Renal pelvis (tissue), 4 donors: ENCODE measurements around the gene NYAP1. TPM values are rescaled to one million over a fixed set of nuclear protein-coding genes. Genes with fewer than 3 reads are reported as not detected.

Experiments used
- DNase-seq: peaks from one replicate; pipeline ENCODE4 v3.0.0-alpha.2; 2013
- polyA plus RNA-seq, 3 donors: library from polyadenylated mRNA; unstranded; fragments of 120-200 nt; gene quantifications; one replicate each; pipeline ENCODE4 v1.2.1, GENCODE V29; 2013; ENCODE audit not compliant: insufficient read length in 3 of 3

NYAP1 gene
- polyA plus RNA-seq, 3 donors: 2.4 to 3.2 (median 2.8) TPM

GRCh38 chr7:100543586-100543985 is 59.9 kb downstream of the NYAP1 start:
- DNase-seq: no peak

GRCh38 chr7:100544386-100544785 is 60.7 kb downstream of the NYAP1 start:
- DNase-seq: no peak

Other genes starting within 250 kb of the NYAP1 start
- 10 to 100 TPM in 1 of 3 donors, 1 to 10 TPM in 2; 6.4 to 10.4 (median 8.1) TPM for gene SPDYE3, start 176.2 kb upstream of the NYAP1 start, polyA plus RNA-seq
- gene PILRB, start 125.8 kb upstream of the NYAP1 start, polyA plus RNA-seq: 10 to 100 TPM; 35.8 to 63.6 (median 63.1) TPM
- gene PILRA, start 110.4 kb upstream of the NYAP1 start, polyA plus RNA-seq: 10 to 100 TPM in 1 of 3 donors, 1 to 10 TPM in 2; 4.5 to 10.1 (median 6.3) TPM
- gene ZCWPW1, start 55.2 kb upstream of the NYAP1 start, polyA plus RNA-seq: 1 to 10 TPM; 6.3 to 8.4 (median 7.0) TPM
- gene MEPCE, start 54.1 kb upstream of the NYAP1 start, polyA plus RNA-seq: 10 to 100 TPM; 55.0 to 63.4 (median 62.5) TPM
- gene PPP1R35, start 47.4 kb upstream of the NYAP1 start, polyA plus RNA-seq: 10 to 100 TPM; 20.9 to 23.5 (median 23.2) TPM
- gene SPACDR, start 19.7 kb upstream of the NYAP1 start, polyA plus RNA-seq: 1 to 10 TPM in 2 of 3 donors, under 1 TPM in 1; 0.73 to 1.9 (median 1.3) TPM
- gene TSC22D4, start 4.7 kb upstream of the NYAP1 start, polyA plus RNA-seq: 10 to 100 TPM; 48.2 to 57.9 (median 55.5) TPM
- 10 to 100 TPM; 11.3 to 16.6 (median 12.8) TPM for gene AGFG2, start 55.3 kb downstream of the NYAP1 start, polyA plus RNA-seq
- 1 to 10 TPM; 4.4 to 9.6 (median 7.0) TPM for gene SAP25, start 90.0 kb downstream of the NYAP1 start, polyA plus RNA-seq
- 10 to 100 TPM; 43.7 to 56.0 (median 46.8) TPM for gene LRCH4, start 102.2 kb downstream of the NYAP1 start, polyA plus RNA-seq
- 1 to 10 TPM; 1.8 to 2.6 (median 2.3) TPM for gene FBXO24, start 102.4 kb downstream of the NYAP1 start, polyA plus RNA-seq
- 100 to 1,000 TPM; 108 to 146 (median 137) TPM for gene PCOLCE, start 118.4 kb downstream of the NYAP1 start, polyA plus RNA-seq
- 10 to 100 TPM; 26.8 to 31.5 (median 30.3) TPM for gene MOSPD3, start 128.6 kb downstream of the NYAP1 start, polyA plus RNA-seq
- 1 to 10 TPM in 2 of 3 donors, under 1 TPM in 1; 0.80 to 1.2 (median 1.1) TPM for gene TFR2, start 157.6 kb downstream of the NYAP1 start, polyA plus RNA-seq
- gene ACTL6B, start 172.5 kb downstream of the NYAP1 start, polyA plus RNA-seq: under 1 TPM in 1 of 3 donors, not detected in 2; 0.09 TPM
- 100 to 1,000 TPM; 195 to 236 (median 231) TPM for gene GNB2, start 189.8 kb downstream of the NYAP1 start, polyA plus RNA-seq
- 10 to 100 TPM; 44.1 to 63.6 (median 52.7) TPM for gene GIGYF1, start 210.3 kb downstream of the NYAP1 start, polyA plus RNA-seq
- 10 to 100 TPM; 29.4 to 33.3 (median 32.6) TPM for gene POP7, start 222.2 kb downstream of the NYAP1 start, polyA plus RNA-seq
- gene EPO, start 236.5 kb downstream of the NYAP1 start, polyA plus RNA-seq: under 1 TPM in 2 of 3 donors, not detected in 1; 0.16 to 0.34 TPM
- gene ZAN, start 249.7 kb downstream of the NYAP1 start, polyA plus RNA-seq: under 1 TPM in 2 of 3 donors, not detected in 1; 0.04 to 0.10 TPM